Measurements from ENCODE around the gene TENM4.

DNA sequence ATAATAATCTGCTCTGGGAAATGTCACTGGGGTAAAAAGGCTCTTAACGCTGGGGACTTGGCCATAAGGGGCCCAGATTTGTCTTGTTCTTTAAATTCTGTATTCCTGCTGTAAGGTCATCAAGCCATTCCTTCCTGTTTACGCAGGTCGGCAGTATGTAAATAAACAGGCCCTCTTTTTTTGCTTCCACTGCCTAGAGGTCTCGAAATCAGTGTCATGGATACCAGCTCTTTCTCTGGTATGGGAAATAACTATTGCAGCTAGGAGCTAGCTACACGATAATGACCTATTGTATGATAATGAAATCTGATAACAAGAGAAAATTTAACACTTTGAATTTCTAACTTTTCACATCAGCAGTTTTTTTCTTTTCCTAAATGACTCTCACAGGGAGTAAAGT is 657.0 kb downstream of the TENM4 start:
- TF ChIP-seq, protein P1, sequence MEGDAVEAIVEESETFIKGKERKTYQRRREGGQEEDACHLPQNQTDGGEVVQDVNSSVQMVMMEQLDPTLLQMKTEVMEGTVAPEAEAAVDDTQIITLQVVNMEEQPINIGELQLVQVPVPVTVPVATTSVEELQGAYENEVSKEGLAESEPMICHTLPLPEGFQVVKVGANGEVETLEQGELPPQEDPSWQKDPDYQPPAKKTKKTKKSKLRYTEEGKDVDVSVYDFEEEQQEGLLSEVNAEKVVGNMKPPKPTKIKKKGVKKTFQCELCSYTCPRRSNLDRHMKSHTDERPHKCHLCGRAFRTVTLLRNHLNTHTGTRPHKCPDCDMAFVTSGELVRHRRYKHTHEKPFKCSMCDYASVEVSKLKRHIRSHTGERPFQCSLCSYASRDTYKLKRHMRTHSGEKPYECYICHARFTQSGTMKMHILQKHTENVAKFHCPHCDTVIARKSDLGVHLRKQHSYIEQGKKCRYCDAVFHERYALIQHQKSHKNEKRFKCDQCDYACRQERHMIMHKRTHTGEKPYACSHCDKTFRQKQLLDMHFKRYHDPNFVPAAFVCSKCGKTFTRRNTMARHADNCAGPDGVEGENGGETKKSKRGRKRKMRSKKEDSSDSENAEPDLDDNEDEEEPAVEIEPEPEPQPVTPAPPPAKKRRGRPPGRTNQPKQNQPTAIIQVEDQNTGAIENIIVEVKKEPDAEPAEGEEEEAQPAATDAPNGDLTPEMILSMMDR (IDR thresholded peaks at IDR 0.05; ENCODE audit: poor library complexity, severe bottlenecking), result no peak
- TF ChIP-seq REST (IDR thresholded peaks at IDR 0.05; ENCODE audit: borderline replicate concordance) (no peak), TAF1 (IDR thresholded peaks at IDR 0.05; ENCODE audit: low read depth) (no peak), RAD21 (conservative IDR thresholded peaks at IDR 0.05) (no peak), EZH2 (IDR thresholded peaks at IDR 0.05; ENCODE audit: borderline replicate concordance, insufficient read depth, low read length, poor library complexity, severe bottlenecking) (no peak), EP300 (conservative IDR thresholded peaks at IDR 0.05; ENCODE audit: poor library complexity, severe bottlenecking) (no peak), POLR2AphosphoS5 (IDR thresholded peaks at IDR 0.05) (no peak)
